GM23248 (cell line): ENCODE data around the gene PIH1D1. TPM values are rescaled to one million over a fixed set of nuclear protein-coding genes. Genes with fewer than 3 reads are reported as not detected.

Source experiments
- DNase-seq: peaks from one replicate; pipeline ENCODE4 v3.0.0-alpha.2; 2015
- H2AFZ ChIP-seq: fragments of 200-600 bp; sonication (generic); 2 replicates; pipeline ENCODE4 v1.6.1; 2016; ENCODE audit warnings: antibody characterized with exemption
- H3F3A ChIP-seq: fragments of 200-600 bp; sonication (generic); 2 replicates; pipeline ENCODE4 v1.6.1; 2016; ENCODE audit warnings: mild to moderate bottlenecking, antibody characterized with exemption, mixed run types; ENCODE audit not compliant: insufficient read depth
- H3K27ac ChIP-seq: fragments of 200-600 bp; sonication (generic); 2 replicates; pipeline ENCODE4 v1.5.1; 2016; ENCODE audit warnings: mild to moderate bottlenecking
- H3K27me3 ChIP-seq: fragments of 200-600 bp; sonication (generic); replicated peaks from 2 replicates; pipeline ENCODE4 v1.6.1; 2016; ENCODE audit warnings: mild to moderate bottlenecking; ENCODE audit not compliant: insufficient read depth
- H3K36me3 ChIP-seq: fragments of 200-600 bp; sonication (generic); 2 replicates; pipeline ENCODE4 v1.6.1; 2016; ENCODE audit warnings: low read depth, mild to moderate bottlenecking
- H3K4me1 ChIP-seq: fragments of 200-600 bp; sonication (generic); 2 replicates; pipeline ENCODE4 v1.6.1; 2016; ENCODE audit warnings: mild to moderate bottlenecking; ENCODE audit not compliant: insufficient read depth
- H3K4me2 ChIP-seq: fragments of 200-600 bp; sonication (generic); one replicate; pipeline ENCODE4 v1.6.1; 2016; ENCODE audit warnings: mild to moderate bottlenecking; ENCODE audit not compliant: unreplicated experiment
- H3K4me3 ChIP-seq: fragments of 200-600 bp; sonication (generic); 2 replicates; pipeline ENCODE4 v1.5.1; 2016; ENCODE audit warnings: mild to moderate bottlenecking
- H3K79me2 ChIP-seq: fragments of 200-600 bp; sonication (generic); 2 replicates; pipeline ENCODE4 v1.6.1; 2016; ENCODE audit warnings: mild to moderate bottlenecking; ENCODE audit not compliant: insufficient read depth
- H3K9ac ChIP-seq: fragments of 200-600 bp; sonication (generic); 2 replicates; pipeline ENCODE4 v1.6.1; 2016; ENCODE audit warnings: mild to moderate bottlenecking
- H3K9me2 ChIP-seq: fragments of 200-600 bp; sonication (generic); 2 replicates; pipeline ENCODE4 v1.6.1; 2016; ENCODE audit warnings: mixed run types, mild to moderate bottlenecking, moderate library complexity; ENCODE audit not compliant: insufficient read depth
- H3K9me3 ChIP-seq: fragments of 200-600 bp; sonication (generic); one replicate; pipeline ENCODE4 v1.6.1; 2017; ENCODE audit warnings: low read depth
- H4K20me1 ChIP-seq: fragments of 200-600 bp; sonication (generic); 2 replicates; pipeline ENCODE4 v1.6.0; 2016; ENCODE audit not compliant: insufficient read depth
- EZH2 ChIP-seq: fragments of 200-600 bp; sonication (generic); IDR thresholded peaks from 2 replicates; pipeline ENCODE4 v1.6.1; 2018; ENCODE audit warnings: antibody characterized with exemption, mild to moderate bottlenecking; ENCODE audit not compliant: insufficient read depth, poor library complexity, severe bottlenecking
- EZH2phosphoT487 ChIP-seq: fragments of 200-600 bp; sonication (generic); IDR thresholded peaks from 2 replicates; pipeline ENCODE4 v1.6.1; 2018; ENCODE audit warnings: antibody characterized with exemption, moderate library complexity, mild to moderate bottlenecking, low read depth; ENCODE audit not compliant: insufficient read depth
- whole genome bisulfite sequencing, 2 experiments: methylation state at CpG; one replicate each; pipeline ENCODE4 v1.1.6; 2015 to 2017; ENCODE audit warnings: low lambda C conversion rate in 2 of 2, low coverage in 1 of 2; ENCODE audit errors: missing lambda C conversion rate in 2 of 2; 5-methylcytosine and 5-hydroxymethylcytosine counted together
- in situ Hi-C: fragments of 300-500 bp; cut with MboI; formaldehyde crosslinking; loops from 2 replicates; pipeline ENCODE4 v1.15.0; 2020
- polyA plus RNA-seq: library from polyadenylated mRNA; unstranded; fragments of >200 nt; fragmentation: Nextera tagmentation; extraction: Ambion mirVana; gene quantifications from 2 replicates; pipeline ENCODE4 v1.2.1, GENCODE V29; 2016
- total RNA-seq: library from RNA; depleted of rRNA; stranded (reverse); fragments of >200 nt; shearing (Covaris generic); gene quantifications from 2 replicates; pipeline ENCODE4 v1.2.3, GENCODE V29; 2014

Gene PIH1D1
- total and polyA plus RNA-seq, 2 experiments from 2014 or later = 73.5 to 90.2 TPM

DNA sequence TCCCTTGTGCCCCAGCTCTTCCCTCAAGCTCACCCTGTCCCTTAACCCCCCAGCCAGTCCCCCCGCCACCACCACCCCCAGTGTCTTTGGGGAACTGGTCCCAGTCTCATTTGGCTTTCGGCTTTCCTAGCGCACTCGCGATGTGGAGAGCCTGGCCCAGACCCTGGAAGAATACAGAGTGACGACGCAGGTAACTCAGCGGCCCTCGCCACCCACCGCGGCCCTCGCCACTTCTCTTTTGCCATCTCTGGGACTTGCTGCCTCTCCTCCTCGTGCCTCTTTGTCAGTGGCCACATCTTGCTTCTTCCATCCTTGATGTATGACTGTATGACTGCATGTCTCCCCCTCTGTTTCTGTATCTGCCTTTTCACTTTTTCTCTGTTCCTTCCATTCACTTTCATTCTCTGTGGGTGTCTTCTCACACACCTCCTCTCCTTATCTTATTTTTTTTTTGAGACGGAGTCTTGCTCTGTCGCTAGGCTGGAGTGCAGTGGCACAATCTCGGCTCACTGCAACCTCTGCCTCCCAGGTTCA is 44.1 kb downstream of the PIH1D1 start:
- in situ Hi-C loops = no loop called here
- H3F3A ChIP-seq = no peaks in the 10 kb centered on the region
- TF ChIP-seq EZH2 (no peak), EZH2phosphoT487 (no peak)
- no peaks in the 10 kb centered on the region for H3K79me2 ChIP-seq
- H3K9ac ChIP-seq = no peak overlapping the region
- no peak overlapping the region for H3K4me3 ChIP-seq
- no peak overlapping the region for H3K4me2 ChIP-seq
- no peak overlapping the region for H3K27ac ChIP-seq
- H3K9me2 ChIP-seq = no peaks in the 10 kb centered on the region
- no peaks in the 10 kb centered on the region; the same call in 1 of the 2 replicates for H3K27me3 ChIP-seq
- WGBS, 2 experiments = 84 to 87% methylated on average over 15 to 16 of the region's 16 CpGs
- H3K4me1 ChIP-seq = no peaks in the 10 kb centered on the region
- H2AFZ ChIP-seq = no peak overlapping the region
- H4K20me1 ChIP-seq = no peaks in the 10 kb centered on the region
- no peaks in the 10 kb centered on the region for H3K9me3 ChIP-seq
- H3K36me3 ChIP-seq = no peaks in the 10 kb centered on the region
- no peak for DNase-seq

- TF ChIP-seq EZH2 (no peak), EZH2phosphoT487 (no peak)
- H3K27ac ChIP-seq = no peak overlapping the region
- H3K4me3 ChIP-seq = no peak overlapping the region
- no peak for DNase-seq
- in situ Hi-C loops = no loop called here
- H3K4me1 ChIP-seq = no peaks in the 10 kb centered on the region
- no peaks in the 10 kb centered on the region for H3F3A ChIP-seq
- no peak overlapping the region for H3K4me2 ChIP-seq
- no peak overlapping the region for H3K9ac ChIP-seq
- 56 to 58% methylated on average over 7 of the region's 7 CpGs for WGBS, 2 experiments
- H3K36me3 ChIP-seq = no peaks in the 10 kb centered on the region
- H3K9me3 ChIP-seq = no peaks in the 10 kb centered on the region
- no peaks in the 10 kb centered on the region; the same call in 1 of the 2 replicates for H3K27me3 ChIP-seq
- H3K9me2 ChIP-seq = no peaks in the 10 kb centered on the region
- no peak overlapping the region for H2AFZ ChIP-seq
- no peaks in the 10 kb centered on the region for H4K20me1 ChIP-seq
- H3K79me2 ChIP-seq = no peaks in the 10 kb centered on the region
Observed at GRCh38 chr19:49407079-49407478, 44.5 kb downstream of the PIH1D1 start.

GRCh38 chr19:49403404-49404187 is 48.0 kb downstream of the PIH1D1 start:
- WGBS, 2 experiments = 47 to 57% methylated on average over 7 of the region's 7 CpGs
- no peak overlapping the region for H3K27ac ChIP-seq

GRCh38 chr19:49400029-49400428 is 51.6 kb downstream of the PIH1D1 start:
- Histone ChIP-seq H2AFZ (no peak overlapping the region), H3K4me1 (no peaks in the 10 kb centered on the region), H3K79me2 (no peaks in the 10 kb centered on the region), H3F3A (no peaks in the 10 kb centered on the region), H3K4me3 (no peak overlapping the region), H3K27me3 (no peaks in the 10 kb centered on the region; the same call in 1 of the 2 replicates), H3K9ac (no peak overlapping the region), H4K20me1 (no peaks in the 10 kb centered on the region), H3K9me2 (no peaks in the 10 kb centered on the region), H3K4me2 (no peak overlapping the region), H3K36me3 (no peaks in the 10 kb centered on the region), H3K9me3 (no peaks in the 10 kb centered on the region), H3K27ac (no peak overlapping the region)
- 41 to 43% methylated on average over 6 of the region's 6 CpGs for WGBS, 2 experiments
- peak; percentile 48 for DNase-seq
- in situ Hi-C loops = no loop called here
- TF ChIP-seq EZH2 (no peak), EZH2phosphoT487 (no peak)

More at GRCh38 chr19:49403404-49404187, 48.0 kb downstream of the PIH1D1 start:
- Histone ChIP-seq H3K79me2 (no peaks in the 10 kb centered on the region), H2AFZ (no peak overlapping the region), H3K4me1 (no peaks in the 10 kb centered on the region), H3K36me3 (no peaks in the 10 kb centered on the region), H3K4me3 (no peak overlapping the region), H3K9ac (no peak overlapping the region), H3K27me3 (no peaks in the 10 kb centered on the region; the same call in 1 of the 2 replicates), H3K9me2 (no peaks in the 10 kb centered on the region), H3F3A (no peaks in the 10 kb centered on the region), H3K4me2 (no peak overlapping the region), H3K9me3 (no peaks in the 10 kb centered on the region), H4K20me1 (no peaks in the 10 kb centered on the region)
- no peak for TF ChIP-seq EZH2phosphoT487
- no peak for TF ChIP-seq EZH2
- no peak for DNase-seq
- in situ Hi-C loops = no loop called here
